Ureter (tissue), 1 donor: Measurements from ENCODE around the gene SP110. TPM values are rescaled to one million over a fixed set of nuclear protein-coding genes. Genes with fewer than 3 reads are reported as not detected.
"Not testable (repeated sequence)": the region's sequence is repeated elsewhere in the genome, so short reads cannot be mapped to it uniquely, and the experiment has no call there.

Experiments
- DNase-seq: peaks from one replicate; pipeline ENCODE4 v3.0.0-alpha.2; 2020; ENCODE audit warnings: low spot score
- total RNA-seq: library from RNA; stranded (reverse); gene quantifications from one replicate; pipeline ENCODE4 v1.2.4, GENCODE V29; 2023
- donor health status: DM: yes; HTN: yes; CAD: no.

The SP110 gene
- total RNA-seq, 1 donor from 2014 or later: 26.1 TPM

- DNase-seq: no peak
These were observed 92.6 kb downstream of the SP110 start for GRCh38 chr2:230127195-230127594.

- no peak for DNase-seq
These were observed 94.9 kb downstream of the SP110 start for GRCh38 chr2:230124757-230125431.

- no peak for DNase-seq
These were observed 95.5 kb downstream of the SP110 start for GRCh38 chr2:230124235-230124634.

- not testable (repeated sequence) for DNase-seq
These were observed 99.4 kb downstream of the SP110 start for GRCh38 chr2:230120376-230120775.

- DNase-seq: not testable (repeated sequence)
These were observed 100.0 kb downstream of the SP110 start for GRCh38 chr2:230119827-230120226.

Other genes with a start within 250 kb of the SP110 start
- 9.2 TPM for gene SLC16A14, start 151.1 kb downstream of the SP110 start, total RNA-seq
- gene SP140, start 5.8 kb upstream of the SP110 start, total RNA-seq: 2.7 TPM
- gene SP140L, start 107.2 kb upstream of the SP110 start, total RNA-seq: 39.0 TPM
- 129 TPM for gene SP100, start 196.2 kb upstream of the SP110 start, total RNA-seq